Astrocyte (in vitro differentiated cells and primary cell): ENCODE results near the gene CAMK1D. TPM values are rescaled to one million over a fixed set of nuclear protein-coding genes. Genes with fewer than 3 reads are reported as not detected.
"Not testable (repeated sequence)": the region's sequence is repeated elsewhere in the genome, so short reads cannot be mapped to it uniquely, and the experiment has no call there.

Experiments used
- DNase-seq: peaks from one replicate; pipeline ENCODE4 v3.0.0-alpha.2; 2010; ENCODE audit warnings: low read depth
- FAIRE-seq: peaks from 2 replicates; lab custom pipeline; 2011; peaks lifted over from hg19 to GRCh38; lab: Jason Lieb, UNC
- H2AFZ ChIP-seq: 2 replicates; pipeline ENCODE4 v1.6.0; 2012; ENCODE audit warnings: low read depth, low read length, inconsistent platforms
- H3K27ac ChIP-seq: 2 replicates; pipeline ENCODE4 v1.5.1; 2011; ENCODE audit warnings: low read depth, low read length, inconsistent platforms
- H3K27me3 ChIP-seq: 2 replicates; pipeline ENCODE4 v1.6.0; 2011; ENCODE audit warnings: low read length, inconsistent platforms; ENCODE audit not compliant: insufficient read depth
- H3K36me3 ChIP-seq: 2 replicates; pipeline ENCODE4 v1.5.1; 2011; ENCODE audit warnings: low read length, inconsistent platforms; ENCODE audit not compliant: insufficient read depth
- H3K4me1 ChIP-seq: 2 replicates; pipeline ENCODE4 v1.5.1; 2011; ENCODE audit warnings: low read length, inconsistent platforms; ENCODE audit not compliant: insufficient read depth
- H3K4me2 ChIP-seq: 2 replicates; pipeline ENCODE4 v1.6.0; 2012; ENCODE audit warnings: low read length, inconsistent platforms
- H3K4me3 ChIP-seq: 2 replicates; pipeline ENCODE4 v1.5.1; 2011; ENCODE audit warnings: low read depth, mild to moderate bottlenecking, low read length, inconsistent platforms; ENCODE audit not compliant: insufficient read depth
- H3K79me2 ChIP-seq: 2 replicates; pipeline ENCODE4 v1.6.0; 2012; ENCODE audit warnings: mild to moderate bottlenecking, low read length, inconsistent platforms; ENCODE audit not compliant: insufficient read depth
- H3K9ac ChIP-seq: 2 replicates; pipeline ENCODE4 v1.6.0; 2012; ENCODE audit warnings: mild to moderate bottlenecking, low read length, inconsistent platforms
- H3K9me3 ChIP-seq: 2 replicates; pipeline ENCODE4 v1.5.1; 2012; ENCODE audit warnings: low read depth, mild to moderate bottlenecking, low read length, inconsistent platforms; ENCODE audit not compliant: insufficient read depth
- H4K20me1 ChIP-seq: 2 replicates; pipeline ENCODE4 v1.6.0; 2012; ENCODE audit warnings: low read length, inconsistent platforms; ENCODE audit not compliant: insufficient read depth
- H3K27ac Mint-ChIP-seq: one replicate; pipeline ENCODE4 v1.8.0; 2021; ENCODE audit warnings: mild to moderate bottlenecking, mixed read lengths; ENCODE audit not compliant: unreplicated experiment
- H3K27me3 Mint-ChIP-seq: one replicate; pipeline ENCODE4 v1.8.0; 2021; ENCODE audit warnings: low read depth, mixed read lengths; ENCODE audit not compliant: unreplicated experiment
- H3K36me3 Mint-ChIP-seq: one replicate; pipeline ENCODE4 v1.8.0; 2021; ENCODE audit warnings: low read depth, mixed read lengths; ENCODE audit not compliant: unreplicated experiment
- H3K4me1 Mint-ChIP-seq: one replicate; pipeline ENCODE4 v1.8.0; 2021; ENCODE audit warnings: low read depth, mixed read lengths; ENCODE audit not compliant: unreplicated experiment
- H3K4me3 Mint-ChIP-seq: one replicate; pipeline ENCODE4 v1.8.0; 2021; ENCODE audit warnings: mild to moderate bottlenecking, moderate library complexity, mixed read lengths; ENCODE audit not compliant: unreplicated experiment
- H3K9me3 Mint-ChIP-seq: one replicate; pipeline ENCODE4 v1.8.0; 2021; ENCODE audit warnings: mild to moderate bottlenecking, mixed read lengths; ENCODE audit not compliant: unreplicated experiment
- EZH2 ChIP-seq: IDR thresholded peaks from 2 replicates; pipeline ENCODE4 v1.6.1; 2012; ENCODE audit warnings: mild to moderate bottlenecking, low read length, inconsistent platforms; ENCODE audit not compliant: insufficient read depth
- total RNA-seq: library from RNA; stranded (reverse); gene quantifications from 2 replicates; pipeline ENCODE4 v1.2.1, GENCODE V29; 2021
- TF ChIP-seq, protein P1 (sequence below): IDR thresholded peaks from 2 replicates; pipeline ENCODE4 v1.5.1; 2011; ENCODE audit warnings: low read depth, mild to moderate bottlenecking, inconsistent platforms, low read length, moderate library complexity; ENCODE audit not compliant: insufficient read depth

Gene CAMK1D
- total RNA-seq, 1 donor from 2014 or later: 23.6 TPM

DNA sequence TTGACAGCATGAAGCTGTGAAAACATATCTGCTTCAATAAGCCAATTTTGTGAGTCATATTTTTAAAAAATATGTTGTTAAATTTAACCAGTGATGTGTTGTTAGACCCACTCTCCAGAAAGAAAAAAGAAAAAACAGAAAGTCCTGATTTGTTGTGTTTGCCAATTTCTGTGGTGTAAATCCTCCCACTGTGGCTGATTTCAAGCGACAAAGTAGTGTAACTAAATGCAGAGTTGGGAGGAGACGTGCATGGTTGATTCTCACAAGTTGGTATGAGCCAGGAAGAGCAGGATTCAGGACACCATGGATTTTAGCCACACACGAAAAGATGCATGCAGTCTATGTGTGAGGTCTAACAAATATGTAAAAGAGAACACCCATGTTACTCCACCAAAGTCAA is 513.1 kb downstream of the CAMK1D start:
- no peaks in the 10 kb centered on the region for H3K36me3 Mint-ChIP-seq
- Histone ChIP-seq H3K27ac (no peak overlapping the region), H3K79me2 (no peaks in the 10 kb centered on the region), H3K9me3 (no peaks in the 10 kb centered on the region), H3K4me3 (no peak overlapping the region), H3K9ac (no peak overlapping the region), H3K4me1 (no peaks in the 10 kb centered on the region), H3K4me2 (no peak overlapping the region), H4K20me1 (no peaks in the 10 kb centered on the region), H3K36me3 (no peaks in the 10 kb centered on the region), H2AFZ (no peak overlapping the region), H3K27me3 (peaks cover 2% of the 10 kb centered on the region)
- peaks cover 14% of the 10 kb centered on the region for H3K27me3 Mint-ChIP-seq
- TF ChIP-seq EZH2: no peak
- TF ChIP-seq, protein P1, sequence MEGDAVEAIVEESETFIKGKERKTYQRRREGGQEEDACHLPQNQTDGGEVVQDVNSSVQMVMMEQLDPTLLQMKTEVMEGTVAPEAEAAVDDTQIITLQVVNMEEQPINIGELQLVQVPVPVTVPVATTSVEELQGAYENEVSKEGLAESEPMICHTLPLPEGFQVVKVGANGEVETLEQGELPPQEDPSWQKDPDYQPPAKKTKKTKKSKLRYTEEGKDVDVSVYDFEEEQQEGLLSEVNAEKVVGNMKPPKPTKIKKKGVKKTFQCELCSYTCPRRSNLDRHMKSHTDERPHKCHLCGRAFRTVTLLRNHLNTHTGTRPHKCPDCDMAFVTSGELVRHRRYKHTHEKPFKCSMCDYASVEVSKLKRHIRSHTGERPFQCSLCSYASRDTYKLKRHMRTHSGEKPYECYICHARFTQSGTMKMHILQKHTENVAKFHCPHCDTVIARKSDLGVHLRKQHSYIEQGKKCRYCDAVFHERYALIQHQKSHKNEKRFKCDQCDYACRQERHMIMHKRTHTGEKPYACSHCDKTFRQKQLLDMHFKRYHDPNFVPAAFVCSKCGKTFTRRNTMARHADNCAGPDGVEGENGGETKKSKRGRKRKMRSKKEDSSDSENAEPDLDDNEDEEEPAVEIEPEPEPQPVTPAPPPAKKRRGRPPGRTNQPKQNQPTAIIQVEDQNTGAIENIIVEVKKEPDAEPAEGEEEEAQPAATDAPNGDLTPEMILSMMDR: no peak
- H3K27ac Mint-ChIP-seq: no peak overlapping the region
- H3K9me3 Mint-ChIP-seq: peaks cover 6% of the 10 kb centered on the region
- H3K4me1 Mint-ChIP-seq: no peaks in the 10 kb centered on the region
- no peak for DNase-seq
- H3K4me3 Mint-ChIP-seq: no peak overlapping the region
- no peak for FAIRE-seq

DNA sequence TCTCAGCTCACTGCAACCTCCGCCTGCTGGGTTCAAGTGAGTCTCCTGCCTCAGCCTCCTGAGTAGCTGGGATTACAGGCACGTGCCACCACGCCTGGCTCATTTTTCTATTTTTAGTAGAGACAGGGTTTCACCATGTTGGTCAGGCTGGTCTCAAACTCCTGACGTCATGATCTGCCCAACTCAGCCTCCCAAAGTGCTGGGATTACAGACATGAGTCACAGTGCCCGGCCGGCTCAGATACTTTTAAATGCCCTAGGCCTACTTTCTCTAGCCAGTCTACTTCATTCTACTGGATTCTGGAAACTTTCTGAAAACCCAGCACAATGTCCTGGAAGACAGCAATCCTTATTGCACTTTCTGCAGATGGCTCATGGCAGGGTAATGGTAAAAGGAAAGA is 516.2 kb downstream of the CAMK1D start:
- H3K4me1 Mint-ChIP-seq, H3K9ac ChIP-seq, H4K20me1 ChIP-seq, H3K27me3 Mint-ChIP-seq, H3K27ac Mint-ChIP-seq, H3K79me2 ChIP-seq, H3K27ac ChIP-seq, H3K9me3 Mint-ChIP-seq, H3K4me3 ChIP-seq, H3K9me3 ChIP-seq, FAIRE-seq, DNase-seq, H3K27me3 ChIP-seq, H3K4me1 ChIP-seq, H3K4me3 Mint-ChIP-seq, H3K4me2 ChIP-seq, H2AFZ ChIP-seq, H3K36me3 Mint-ChIP-seq, H3K36me3 ChIP-seq: not testable (repeated sequence)

DNA sequence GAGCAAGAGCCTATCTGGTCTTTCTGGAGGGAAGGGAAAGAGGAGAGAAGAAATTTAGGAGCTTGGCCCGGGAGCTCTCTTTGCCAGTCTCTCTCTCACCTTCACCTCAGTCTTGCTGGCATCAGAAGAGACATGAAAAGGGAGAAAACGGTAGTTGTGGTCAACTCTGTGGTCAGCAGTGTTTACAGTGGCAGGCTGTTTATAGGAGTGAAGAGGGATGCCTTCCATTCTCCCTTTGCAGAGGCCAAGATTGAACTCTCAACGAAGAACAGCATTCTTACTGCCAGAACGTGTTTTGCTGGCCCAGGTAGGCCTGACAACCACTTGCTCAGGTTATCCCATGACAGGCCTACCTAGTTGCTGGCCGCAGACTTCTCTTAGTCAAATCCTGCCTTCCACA is 518.9 kb downstream of the CAMK1D start:
- Histone ChIP-seq H3K36me3 (no peaks in the 10 kb centered on the region), H3K79me2 (no peaks in the 10 kb centered on the region), H4K20me1 (no peaks in the 10 kb centered on the region), H3K27me3 (peaks cover 2% of the 10 kb centered on the region), H3K9me3 (no peaks in the 10 kb centered on the region), H3K4me3 (no peak overlapping the region), H3K4me1 (no peaks in the 10 kb centered on the region), H3K9ac (no peak overlapping the region), H3K4me2 (no peak overlapping the region), H2AFZ (no peak overlapping the region), H3K27ac (no peak overlapping the region)
- no peak overlapping the region for H3K4me3 Mint-ChIP-seq
- H3K4me1 Mint-ChIP-seq: peaks cover 5% of the 10 kb centered on the region
- no peaks in the 10 kb centered on the region for H3K9me3 Mint-ChIP-seq
- no peak for DNase-seq
- no peaks in the 10 kb centered on the region for H3K36me3 Mint-ChIP-seq
- no peak for TF ChIP-seq EZH2
- TF ChIP-seq, protein P1: no peak
- no peak for FAIRE-seq
- H3K27ac Mint-ChIP-seq: peak overlapping the region; percentile 59
- H3K27me3 Mint-ChIP-seq: peaks cover 24% of the 10 kb centered on the region
